Activated T-helper 9 cell treated with anti-CD3 and anti-CD28 coated beads, Interleukin-2, amount 50 U/mL, for 16 hours (primary cell): ENCODE results near the gene LIMS1.
"Not testable (repeated sequence)": the region's sequence is repeated elsewhere in the genome, so short reads cannot be mapped to it uniquely, and the experiment has no call there.

ENCODE experiments used
- DNase-seq: peaks from one replicate; pipeline ENCODE4 v3.0.0-alpha.2; 2020; ENCODE audit warnings: low read depth

The LIMS1 gene

DNA sequence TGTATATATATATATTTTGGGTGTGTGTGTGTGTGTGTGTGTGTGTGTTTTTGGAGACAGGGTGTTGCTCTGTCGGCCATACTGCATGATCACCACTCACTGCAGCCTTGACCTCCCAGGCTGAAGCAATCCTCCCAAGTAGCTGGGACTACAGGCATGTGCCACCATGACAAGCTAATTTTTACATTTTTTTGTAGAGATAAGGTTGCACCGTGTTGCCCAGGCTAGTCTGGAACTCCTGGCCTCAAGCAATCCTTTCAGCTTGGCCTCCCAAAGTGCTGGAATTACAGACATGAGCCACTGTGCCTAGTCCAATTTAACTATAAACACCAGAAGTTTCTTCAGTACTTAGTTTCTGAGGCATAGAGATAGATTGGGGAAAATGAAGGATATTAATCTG lies 18.3 kb downstream of the LIMS1 start:
- DNase-seq, result no peak

DNA sequence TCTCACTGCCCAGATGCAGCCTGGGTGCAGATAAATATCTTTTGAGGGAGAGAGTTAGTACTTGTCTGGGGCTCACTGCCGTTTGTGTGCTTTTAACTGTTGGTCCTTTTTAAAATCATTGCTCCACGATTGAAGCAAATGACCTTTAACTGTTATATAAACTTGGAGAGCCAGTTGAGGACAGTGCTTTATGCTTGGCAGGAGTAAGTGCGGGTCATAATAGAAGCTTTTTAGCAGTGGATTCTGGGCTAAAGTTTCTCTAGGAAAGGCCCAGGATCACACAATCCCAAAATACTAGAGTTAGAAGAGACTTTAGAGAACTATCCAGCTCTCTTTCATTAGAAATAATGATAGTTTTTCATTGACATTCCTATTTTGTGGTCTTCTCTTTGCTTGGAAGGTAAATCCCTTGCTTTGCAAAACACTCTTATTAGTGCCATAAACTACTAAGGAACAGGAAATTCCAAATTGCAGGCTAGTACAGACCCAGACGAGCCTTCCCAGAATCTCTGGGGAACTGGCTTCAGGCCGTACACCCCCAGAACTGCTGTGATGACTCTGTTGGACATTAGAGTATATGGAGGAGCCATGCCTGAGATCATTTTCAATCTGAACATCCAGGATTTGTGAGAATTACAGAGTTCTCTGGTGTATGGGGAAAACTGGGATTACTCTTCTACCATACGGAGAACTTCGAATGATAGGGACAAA lies 19.1 kb downstream of the LIMS1 start:
- no peak for DNase-seq

DNA sequence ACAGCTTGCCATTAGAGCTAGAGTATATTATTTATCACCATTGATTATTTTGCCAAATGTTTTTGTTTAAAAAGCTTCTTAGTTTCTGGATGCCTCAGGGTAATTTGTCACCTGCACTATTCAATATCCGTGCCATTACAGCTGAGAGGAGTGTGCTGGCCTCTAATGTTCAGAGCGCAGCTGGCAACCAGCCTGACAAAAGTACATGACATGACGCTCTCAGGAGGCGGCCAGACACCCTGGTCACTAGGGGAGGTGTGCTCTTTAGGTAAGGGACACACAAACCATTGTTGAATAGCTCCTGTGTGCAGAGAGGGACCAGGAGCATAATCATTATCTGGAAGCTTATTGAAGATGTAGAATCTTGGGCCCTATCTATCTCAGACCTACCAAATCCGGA lies 20.3 kb downstream of the LIMS1 start:
- no peak for DNase-seq

DNA sequence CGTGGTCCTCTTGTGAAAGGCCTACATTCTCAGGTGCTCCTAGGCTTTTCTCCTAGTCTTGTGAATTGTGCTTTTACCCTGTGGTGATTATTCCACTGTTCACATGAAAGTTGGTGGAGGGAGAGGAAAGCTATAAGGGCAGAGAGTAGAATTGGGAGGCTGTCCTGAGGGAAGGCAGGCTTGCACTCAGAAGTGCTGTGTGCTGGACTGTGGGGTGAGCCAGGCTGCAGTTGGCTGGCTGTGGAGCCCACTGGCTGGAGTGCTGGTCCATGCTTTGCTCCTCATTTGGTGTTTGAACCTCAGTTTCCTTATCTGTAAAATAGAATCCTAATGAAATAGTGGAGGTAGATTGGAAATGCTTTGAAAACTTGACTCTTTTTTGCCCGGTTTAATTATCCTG lies 21.3 kb downstream of the LIMS1 start:
- no peak for DNase-seq

DNA sequence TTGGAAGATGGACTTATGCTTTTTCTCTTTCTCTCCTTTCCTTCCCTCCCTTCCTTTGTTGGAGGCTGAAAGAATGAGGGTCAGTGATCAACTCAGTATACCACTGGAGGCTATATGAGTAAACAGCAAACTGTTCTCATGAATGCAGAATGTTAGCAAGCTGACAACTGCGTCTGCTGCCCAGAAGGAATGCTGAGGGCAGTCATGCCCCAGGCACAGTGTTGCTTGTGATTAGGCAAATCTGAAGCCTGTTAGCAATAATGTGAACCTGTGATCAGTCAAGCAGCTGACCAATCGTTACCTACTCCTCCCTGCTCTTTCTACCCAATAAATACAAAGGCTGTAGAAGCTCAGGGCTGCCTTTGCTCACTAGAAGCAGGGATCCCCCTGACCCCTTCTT lies 22.3 kb downstream of the LIMS1 start:
- not testable (repeated sequence) for DNase-seq

DNA sequence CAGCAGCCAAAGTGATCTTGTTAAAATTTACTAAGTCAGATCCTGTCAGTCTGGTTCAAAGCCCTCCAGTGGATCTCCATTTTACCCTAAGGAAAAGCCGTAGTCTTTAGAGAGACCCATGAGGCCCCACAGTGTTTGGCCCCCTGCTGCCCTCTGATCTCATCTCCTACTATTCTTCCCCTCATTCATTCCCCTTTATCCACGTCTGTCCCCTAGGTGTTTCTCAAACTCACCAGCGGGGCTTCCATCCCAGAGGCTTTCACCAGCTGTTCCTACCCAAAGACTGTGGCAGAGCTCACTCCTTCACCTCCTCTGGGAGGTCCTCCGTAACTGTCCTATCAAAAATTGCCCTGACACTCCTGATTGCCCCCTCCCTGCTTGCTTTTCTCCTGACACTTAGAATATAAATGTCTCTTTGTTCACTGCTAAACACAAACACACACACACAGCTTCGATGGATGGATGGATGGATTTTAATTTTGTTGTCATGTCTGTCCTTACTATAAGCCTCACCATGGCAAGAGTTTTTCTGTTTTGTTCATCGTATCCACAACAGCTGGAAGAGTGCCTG lies 26.1 kb downstream of the LIMS1 start:
- DNase-seq, result no peak

DNA sequence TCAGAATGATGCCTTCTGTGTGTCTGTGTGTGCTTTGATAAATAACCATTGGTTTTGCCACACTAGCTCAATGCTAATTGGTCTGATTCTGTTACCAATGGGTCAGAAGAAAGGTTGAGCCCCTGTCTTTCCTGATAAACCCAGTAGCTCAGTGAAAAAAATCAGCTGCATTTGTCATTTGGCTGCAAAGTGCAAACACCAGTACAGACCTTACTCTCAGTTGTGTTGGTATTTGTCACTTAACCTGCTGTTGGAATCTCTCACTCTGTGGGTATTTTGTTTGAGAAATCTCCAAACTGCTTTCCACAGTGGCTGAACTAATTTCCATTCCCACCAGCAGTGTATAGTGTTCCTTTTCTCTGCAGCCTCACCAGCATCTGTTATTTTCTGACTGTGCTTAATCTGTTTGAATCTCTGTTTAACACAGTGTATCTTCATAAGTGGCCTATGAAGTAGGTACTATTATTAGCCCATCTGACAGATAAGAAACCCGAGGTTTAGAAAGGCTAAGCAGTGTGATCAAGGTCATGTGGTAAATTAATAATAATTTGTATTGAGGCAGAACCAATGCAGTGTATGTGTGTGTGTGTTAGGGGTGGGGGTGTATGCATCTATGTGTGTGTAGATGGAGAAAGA lies 26.7 kb downstream of the LIMS1 start:
- DNase-seq, result no peak

DNA sequence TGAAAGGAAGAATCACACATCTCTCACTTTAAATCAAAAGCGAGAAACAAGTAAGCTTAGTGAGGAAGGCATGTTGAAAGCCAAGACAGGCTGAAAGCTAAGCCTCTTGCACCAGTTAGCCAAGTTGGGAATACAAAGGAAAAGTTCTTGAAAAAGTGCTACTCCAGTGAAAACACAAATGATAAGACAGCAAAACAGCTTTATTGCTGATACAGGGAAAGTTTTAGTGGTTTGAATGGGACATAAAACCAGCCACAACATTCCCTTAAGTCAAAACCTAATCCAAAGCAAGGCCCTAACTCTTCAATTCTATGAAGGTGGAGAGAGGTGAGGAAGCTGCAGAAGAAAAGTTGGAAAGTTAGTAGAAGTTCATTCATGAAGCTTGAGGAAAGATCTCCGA lies 28.0 kb downstream of the LIMS1 start:
- DNase-seq, result no peak

DNA sequence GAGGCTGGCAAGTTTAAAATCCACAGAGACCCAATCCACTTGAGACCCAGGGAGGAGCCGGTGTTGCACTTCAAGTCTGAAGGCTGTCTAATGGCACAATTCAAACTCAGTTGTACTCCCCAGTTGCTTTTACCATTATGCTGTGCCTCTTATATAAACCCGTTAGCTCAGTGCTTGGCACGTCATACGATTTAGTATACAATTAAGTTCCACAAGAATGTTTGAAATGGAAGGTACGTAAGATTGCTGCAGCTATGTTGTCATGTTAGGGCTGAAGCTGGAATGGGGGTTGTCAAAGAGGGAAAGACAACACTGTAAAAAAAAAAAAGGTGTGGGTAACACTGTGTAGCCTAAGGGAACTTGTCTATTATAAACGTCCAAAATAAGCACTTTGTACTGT lies 30.2 kb downstream of the LIMS1 start:
- DNase-seq, result no peak

DNA sequence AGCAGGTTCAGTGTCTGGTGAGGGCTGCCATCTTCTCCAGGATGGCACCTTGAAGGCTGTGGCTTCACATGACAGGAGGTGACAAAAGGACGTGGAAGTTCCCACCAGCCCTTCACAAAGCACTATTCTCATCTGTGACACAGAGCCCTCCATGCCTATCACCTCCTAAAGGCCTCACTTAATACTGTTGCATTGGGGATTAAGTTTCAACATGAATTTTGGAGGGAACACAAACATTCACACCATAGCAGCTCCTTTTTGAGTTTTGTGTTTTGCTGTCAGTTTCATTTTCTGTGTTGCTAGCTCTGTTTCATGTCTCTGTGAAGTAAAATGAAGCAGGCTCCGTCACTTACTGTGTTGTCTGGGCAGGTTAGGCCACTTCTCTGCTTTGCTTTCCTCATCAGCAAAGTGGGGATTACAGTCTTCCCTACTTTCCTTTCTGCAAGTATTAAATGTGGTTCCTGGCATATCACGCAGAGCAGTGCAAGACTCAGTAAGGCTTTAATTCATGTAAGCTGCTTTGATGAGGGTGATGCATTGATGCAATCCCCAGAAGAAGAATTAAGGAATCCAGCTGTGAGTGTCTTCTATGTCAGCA lies 31.6 kb downstream of the LIMS1 start:
- no peak for DNase-seq

DNA sequence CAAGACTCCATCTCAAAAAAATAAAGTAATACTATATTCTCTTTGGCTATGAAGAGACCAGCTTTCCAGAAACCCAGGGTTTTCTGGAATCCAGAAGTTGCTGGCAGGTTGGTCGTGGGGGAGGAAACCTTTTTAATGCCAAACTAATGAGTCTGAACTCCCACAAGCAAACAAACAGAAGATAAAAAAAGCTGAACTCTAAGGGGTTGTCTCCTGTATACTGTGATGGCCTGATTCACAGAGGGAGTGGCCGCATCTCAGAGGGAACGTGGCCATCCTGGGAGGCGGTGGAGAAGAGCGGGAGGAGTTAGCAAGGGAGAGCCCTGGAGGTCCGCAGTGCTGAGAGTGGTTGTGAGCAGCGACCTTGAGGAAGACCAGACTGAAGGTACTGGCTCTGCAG lies 36.1 kb downstream of the LIMS1 start:
- DNase-seq, result no peak

DNA sequence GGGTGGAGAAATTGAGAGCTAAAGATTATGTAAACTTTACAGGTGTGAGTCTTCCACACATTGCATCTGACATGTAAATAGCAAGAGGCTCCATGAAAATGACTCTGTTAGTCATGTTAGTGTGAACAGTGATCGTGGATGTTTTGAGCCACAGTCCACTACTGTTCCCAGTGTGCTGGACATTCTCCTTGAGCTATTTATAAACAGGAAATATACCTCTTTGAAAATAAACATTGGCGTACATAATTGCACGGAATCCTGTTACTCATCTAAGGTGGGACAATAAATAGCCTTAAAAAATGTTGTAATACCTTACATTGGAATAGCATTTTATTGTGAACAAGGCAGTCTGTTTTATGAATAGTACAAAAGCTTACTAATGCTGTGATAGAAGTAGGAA lies 37.0 kb downstream of the LIMS1 start:
- DNase-seq, result no peak

DNA sequence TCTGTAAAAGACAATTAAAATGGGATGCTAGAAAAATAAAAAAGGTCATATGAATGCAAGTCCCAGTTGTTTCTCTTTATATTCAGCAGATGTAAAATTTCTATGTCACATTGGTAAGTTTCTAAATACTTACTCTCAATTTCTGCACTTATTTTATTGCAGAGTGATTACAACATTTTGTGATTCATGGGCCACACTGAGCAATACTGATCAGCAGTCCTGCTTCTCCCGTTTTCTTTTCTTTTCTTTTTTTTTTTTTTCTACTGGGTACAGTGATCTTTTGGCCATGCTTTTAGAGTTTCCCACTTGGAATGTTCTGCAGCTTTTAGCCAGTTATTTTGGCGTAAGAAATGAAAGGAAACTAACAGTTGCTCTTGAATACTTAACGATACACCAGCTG lies 38.8 kb downstream of the LIMS1 start:
- no peak for DNase-seq

DNA sequence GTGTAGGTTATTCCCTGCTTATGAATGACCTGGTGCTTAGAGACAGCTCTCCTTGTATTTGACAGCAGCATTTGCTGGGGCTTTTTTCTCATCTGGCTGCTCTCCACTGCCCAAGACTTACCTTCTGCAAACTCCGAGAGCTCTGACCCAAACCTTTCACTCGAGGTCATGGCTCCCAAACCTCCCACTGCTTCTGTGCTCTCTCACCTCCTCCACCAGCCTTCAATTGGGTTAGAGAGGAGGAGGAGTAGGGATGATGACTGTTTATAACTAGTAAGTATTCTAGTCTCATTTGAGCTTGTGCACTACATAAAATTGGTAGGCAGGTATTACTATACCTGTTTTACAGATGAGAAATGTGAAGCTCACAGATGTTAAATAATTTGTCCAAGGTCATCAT lies 40.1 kb downstream of the LIMS1 start:
- DNase-seq, result no peak

DNA sequence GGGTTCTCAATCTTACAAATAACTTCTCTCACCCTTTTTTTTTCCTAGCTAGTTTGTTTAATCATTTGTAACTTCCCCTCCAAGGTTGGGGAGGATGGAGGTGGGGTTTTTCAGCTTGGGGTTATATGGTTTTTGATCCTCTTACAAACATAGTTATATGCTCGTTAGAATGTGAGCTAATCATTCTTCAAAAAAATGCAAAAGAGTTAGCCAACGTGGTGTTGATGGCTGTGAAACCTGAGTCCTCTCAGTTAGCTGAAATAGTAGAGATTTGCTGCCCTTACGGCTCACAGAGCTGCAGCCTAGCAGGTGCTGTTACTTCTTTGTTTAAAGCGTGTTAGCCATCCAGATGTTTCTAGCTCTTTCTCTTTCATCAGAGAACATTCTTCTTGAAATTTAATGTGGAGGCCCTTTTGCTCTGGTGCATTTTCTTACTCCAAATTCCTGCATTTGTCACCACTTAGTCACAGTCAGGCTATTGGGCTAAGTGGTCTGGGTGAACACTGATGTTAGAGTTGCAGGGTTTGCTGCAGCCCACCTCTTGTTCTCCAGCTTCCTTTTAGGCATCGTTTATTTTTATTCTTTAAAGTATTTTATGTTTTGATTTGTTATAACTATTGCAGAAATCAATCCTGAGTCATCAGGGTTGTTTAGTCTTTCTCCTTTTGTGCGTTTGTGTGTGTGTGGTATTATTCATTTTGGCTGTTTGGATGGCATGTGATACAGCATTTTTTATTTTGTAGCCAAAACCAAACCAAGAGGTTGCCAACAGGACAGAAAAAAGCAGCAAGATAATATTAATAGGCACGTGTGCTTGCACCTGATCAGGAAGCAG lies 41.1 kb downstream of the LIMS1 start:
- DNase-seq, result no peak

DNA sequence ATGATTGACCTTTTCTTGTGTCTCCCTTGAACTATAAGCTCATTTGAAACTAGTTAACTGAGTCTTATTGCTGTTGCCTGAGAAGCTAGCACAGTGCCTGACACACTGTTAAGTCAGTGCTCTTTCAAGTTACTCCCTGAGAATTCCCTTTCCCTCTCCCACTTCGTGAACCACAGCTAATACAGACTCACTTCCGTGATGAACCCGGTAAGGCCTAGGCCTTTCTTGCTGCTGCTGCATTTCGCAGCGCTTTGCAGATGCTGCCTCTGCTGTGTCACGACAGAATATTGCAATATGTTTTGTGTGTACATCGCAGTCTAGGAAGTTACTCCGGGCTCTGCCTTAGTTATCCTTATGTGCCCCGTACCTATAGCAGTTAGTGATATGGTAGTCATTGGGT lies 42.8 kb downstream of the LIMS1 start:
- DNase-seq, result no peak

DNA sequence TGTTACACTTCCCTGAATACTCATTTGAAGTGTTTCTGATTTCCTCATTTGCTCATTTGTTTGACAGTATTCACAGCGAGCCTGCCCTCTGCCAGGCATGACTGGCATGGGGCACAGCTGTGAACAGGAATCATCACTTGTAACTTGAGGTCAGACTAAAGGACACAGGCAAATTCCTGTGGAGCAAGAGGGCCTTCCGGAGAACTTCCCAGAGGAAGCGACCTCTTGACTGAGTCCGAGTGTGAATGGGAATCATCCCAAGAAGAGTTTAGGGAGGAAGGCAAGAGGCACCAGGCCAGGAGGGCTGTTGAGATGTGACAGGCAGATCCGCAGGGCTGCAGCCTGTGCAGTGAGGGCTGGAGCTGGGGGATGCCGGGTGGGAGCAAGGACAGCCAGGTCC lies 45.4 kb downstream of the LIMS1 start:
- DNase-seq, result no peak

DNA sequence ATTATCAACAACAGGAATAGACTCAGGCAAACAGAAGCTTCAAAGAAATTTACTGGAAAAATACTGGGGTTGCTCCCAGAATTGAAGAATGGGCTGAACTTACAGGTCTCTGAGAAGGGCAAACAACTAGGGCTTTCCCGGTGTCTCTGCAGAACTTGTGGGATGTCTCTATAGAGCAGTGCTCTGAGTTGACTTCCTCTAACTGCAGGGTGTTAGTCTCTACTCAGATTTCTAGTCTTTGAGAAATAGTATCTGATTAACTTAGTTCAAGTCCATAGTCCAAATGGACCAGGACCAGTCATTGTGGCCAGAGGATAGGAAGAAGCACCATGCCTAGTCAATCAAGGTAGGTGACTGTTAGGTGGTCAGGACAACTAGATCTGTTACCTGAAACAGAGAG lies 45.8 kb downstream of the LIMS1 start:
- DNase-seq, result no peak

DNA sequence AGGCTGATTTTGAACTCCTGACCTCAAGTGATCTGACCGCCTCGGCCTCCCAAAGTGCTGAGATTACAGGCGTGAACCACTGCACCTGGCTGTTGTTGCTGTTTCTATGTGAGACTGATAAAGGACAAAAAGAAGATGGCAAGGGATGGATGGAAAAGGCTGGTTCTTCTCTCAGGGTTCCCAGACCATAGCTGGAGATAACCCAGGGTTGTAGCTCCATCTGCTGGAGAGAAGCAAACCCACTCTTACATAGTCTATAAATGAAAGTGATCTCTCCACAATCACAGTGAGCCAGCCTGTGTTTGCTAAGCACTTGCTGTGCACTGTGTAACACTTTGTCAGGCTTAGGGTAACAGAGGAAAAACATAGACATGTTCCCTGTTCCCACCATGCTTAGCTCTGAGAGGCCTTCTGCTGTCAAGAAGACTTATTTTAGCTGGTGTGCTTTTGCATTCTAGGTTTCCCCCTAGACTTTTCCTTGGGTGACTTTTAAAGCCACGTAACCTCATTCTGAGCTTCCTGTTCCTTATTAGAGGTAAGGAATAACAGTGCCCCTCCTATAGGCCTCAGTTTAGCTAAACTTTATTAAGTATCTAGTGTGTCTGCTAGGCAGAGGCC lies 49.7 kb downstream of the LIMS1 start:
- peak; percentile 9 for DNase-seq

DNA sequence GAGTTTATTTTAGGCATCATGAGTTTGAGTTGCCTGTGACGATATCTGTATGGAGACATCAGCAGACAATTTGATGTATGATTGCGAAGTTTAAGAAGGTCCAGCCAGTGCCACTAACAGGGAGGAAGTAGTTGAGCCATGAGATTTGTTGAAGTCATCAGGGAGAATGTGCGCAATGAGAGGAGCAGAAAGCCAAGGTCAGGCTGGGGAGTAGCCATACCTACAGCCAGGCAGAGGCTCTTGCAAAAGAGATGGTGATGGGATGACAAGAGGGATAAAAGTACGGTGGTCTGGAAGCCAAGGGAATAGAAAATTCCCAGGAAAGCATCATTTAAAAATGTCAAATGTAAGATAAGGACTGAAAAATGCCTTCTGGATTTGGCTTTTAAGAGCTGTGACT lies 51.2 kb downstream of the LIMS1 start:
- DNase-seq, result no peak

DNA sequence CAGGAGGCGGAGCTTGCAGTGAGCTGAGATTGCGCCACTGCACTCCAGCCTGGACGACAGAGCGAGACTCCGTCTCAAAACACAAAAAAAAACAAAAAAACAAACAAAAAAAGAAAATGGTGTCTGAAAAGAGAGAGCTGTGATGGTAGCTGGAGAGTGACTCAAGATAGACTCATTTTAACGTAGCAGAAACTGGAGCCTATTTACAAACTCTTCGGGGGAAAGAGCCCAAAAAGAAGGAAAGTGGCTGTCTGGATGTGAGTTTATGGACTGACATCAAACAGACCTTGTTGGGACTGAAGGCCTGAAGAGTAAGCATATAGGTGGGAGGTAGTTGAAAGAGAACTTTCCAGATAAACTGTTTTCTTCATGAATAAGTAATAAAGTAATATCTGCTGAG lies 51.8 kb downstream of the LIMS1 start:
- DNase-seq, result no peak

DNA sequence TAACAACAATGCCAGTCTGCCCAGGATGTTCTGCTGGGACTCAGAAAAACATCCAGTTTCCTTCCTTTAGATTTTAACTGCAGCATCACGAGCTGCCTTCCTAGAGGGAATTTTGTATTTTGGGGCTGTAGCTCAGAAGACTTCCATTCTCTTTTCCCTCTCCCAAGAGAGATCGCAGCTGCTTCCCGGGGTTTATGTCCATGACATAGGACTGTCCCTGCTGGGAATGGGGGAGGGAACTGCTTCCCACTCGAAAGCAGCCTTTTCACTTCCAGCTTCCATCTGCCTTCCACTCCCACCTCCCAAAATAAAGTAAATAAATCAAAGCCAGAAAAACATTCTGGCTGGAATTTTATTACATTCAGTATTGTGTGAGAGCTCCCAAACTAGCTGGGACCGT lies 52.4 kb downstream of the LIMS1 start:
- no peak for DNase-seq
